HG03521 (cell line): Measurements from ENCODE around the gene MAIP1.
"Not testable (repeated sequence)": the region's sequence is repeated elsewhere in the genome, so short reads cannot be mapped to it uniquely, and the experiment has no call there.

Experiments
- ATAC-seq: cut with Tn5 transposase; IDR thresholded peaks from one replicate; pipeline ENCODE4 v1.9.1; 2021; ENCODE audit warnings: mild to moderate bottlenecking, moderate library complexity; ENCODE audit not compliant: unreplicated experiment

Gene MAIP1, protein sequence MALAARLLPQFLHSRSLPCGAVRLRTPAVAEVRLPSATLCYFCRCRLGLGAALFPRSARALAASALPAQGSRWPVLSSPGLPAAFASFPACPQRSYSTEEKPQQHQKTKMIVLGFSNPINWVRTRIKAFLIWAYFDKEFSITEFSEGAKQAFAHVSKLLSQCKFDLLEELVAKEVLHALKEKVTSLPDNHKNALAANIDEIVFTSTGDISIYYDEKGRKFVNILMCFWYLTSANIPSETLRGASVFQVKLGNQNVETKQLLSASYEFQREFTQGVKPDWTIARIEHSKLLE

DNA sequence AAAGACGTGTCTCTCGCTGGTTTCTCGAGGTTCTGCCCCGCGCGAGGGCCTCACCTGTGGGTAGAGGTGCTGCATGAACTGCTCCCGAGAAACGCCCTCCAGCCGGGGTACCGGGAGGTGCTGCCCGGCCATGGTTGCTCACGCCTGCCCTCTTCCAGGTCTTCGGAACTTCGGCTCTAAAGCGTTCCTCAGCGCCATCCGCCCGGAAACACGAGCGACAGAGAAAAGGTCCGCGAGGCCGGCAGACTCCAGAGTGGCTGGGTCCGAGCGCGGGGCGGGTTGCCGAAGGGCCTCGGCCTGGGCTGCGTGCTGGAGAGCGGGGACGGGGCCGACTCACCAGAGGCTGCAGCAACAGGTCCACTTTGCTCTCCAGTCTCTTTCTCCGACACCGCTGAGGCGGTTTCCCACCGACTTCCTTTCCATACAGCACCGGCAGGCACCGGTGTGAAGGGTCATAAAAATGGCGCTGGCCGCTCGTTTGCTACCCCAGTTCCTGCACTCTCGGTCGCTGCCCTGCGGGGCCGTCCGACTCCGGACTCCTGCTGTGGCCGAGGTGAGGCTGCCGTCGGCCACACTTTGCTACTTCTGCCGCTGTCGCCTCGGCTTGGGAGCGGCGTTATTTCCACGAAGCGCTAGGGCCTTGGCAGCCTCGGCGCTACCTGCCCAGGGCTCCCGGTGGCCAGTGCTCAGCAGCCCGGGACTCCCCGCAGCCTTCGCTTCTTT, at the start of gene MAIP1, which contains the start of gene TYW5:
MAIP1 (plus strand) TSS at position 244 of the 723 bp plus-strand sequence; CDS start at position 461, 217 bp downstream.
TYW5 (minus strand) TSS at position 153 of the 723 bp plus-strand sequence; CDS start at position 132, 21 bp downstream.
- ATAC-seq: peak; percentile 85

- no peak for ATAC-seq
These were observed 48.2 kb upstream of the MAIP1 start for GRCh38 chr2:199907008-199907714.

- no peak for ATAC-seq
These were observed 44.9 kb upstream of the MAIP1 start for GRCh38 chr2:199910338-199911051.

DNA sequence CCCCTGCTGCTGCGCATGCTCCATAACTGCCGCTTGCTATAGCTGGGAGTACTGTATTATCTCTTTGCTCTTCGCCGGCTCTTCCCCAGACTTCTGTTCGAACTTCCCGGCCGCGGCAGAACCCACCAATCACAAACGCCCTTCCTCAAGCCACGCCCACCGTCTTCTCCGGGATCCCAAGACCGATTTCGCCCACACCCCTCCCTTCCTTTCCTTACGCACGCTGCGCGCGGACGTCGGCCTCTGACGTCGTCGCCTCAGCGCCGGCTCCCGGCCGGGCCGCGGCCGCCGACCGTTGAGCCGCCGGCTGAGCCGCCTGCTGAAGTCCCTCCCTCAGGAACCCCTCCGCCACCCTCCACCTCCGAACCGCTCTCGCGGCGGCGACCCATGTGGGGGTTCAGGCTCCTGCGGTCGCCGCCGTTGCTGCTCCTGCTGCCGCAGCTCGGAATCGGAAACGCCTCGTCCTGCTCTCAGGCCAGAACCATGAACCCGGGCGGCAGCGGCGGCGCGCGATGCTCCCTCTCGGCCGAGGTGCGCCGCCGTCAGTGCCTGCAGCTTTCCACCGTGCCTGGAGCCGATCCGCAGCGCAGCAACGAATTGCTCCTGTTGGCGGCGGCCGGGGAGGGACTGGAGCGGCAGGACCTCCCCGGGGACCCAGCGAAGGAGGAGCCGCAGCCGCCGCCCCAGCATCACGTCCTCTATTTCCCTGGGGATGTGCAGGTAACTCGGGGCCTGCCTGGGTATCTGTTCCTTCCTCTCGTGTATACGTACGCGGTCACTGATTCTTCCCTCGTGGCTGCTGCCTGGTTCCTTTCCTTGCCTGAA, 44.1 kb upstream of the MAIP1 start, which contains the start of gene C2orf69:
C2orf69 (plus strand) TSS at position 242 of the 825 bp plus-strand sequence; CDS start at position 388, 146 bp downstream.
- peak; percentile 92 for ATAC-seq

DNA sequence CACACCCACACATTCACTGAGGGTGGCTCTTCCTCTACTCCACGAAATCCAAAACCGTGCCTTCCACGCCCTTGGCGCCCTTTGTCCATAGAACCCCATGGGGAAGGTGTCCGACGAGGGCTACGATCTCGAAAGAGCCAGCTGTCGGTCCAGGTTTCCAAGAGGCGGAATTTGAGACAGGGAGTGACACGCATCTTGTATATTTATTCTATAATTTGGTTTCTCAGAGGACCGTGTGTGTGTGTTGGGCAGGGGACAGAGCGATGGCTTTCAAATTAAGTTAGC, 43.6 kb upstream of the MAIP1 start:
- ATAC-seq: no peak

DNA sequence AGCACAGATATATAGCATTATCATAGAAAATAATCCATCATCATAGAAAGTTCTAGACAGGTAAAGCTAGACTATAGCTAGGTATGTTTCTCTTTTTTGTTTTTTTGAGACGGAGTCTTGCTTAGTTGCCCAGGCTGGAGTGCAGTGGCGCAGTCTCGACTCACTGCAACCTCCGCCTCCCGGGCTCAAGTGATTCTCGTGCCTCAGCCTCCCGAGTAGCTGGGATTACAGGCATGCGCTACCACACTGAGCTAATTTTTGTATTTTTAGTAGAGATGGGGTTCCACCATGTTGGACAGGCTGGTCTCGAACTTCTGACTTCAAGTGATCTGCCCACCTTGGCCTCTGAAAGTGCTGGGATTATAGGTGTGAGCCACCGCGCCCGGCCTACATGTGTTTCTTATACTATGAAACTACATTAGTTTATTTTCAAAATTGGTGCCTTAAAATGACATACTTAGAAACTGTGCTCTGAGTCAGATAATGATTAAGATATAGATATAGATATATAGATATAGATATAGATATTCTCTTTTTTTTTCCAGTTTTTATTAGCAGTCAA, 42.7 kb upstream of the MAIP1 start:
- ATAC-seq: not testable (repeated sequence)

- no peak for ATAC-seq
These were observed 40.9 kb upstream of the MAIP1 start for GRCh38 chr2:199914372-199914958.

DNA sequence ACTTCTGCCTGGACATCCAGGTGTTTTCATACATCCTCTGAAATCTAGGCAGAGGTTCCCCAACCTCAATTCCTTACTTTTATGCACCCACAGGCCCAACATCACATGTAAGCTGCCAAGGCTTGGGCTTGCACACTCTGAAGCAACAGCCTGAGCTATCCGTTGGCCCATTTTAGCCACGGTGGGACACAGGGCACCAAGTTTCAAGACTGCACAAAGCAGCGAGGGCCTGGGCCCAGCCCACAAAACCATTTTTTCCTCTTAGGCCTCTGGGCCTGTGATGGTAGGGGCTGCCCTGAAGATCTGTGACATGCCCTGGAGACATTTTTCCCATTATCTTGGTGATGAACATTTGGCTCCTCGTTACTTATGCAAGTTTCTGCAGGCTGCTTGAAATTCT, 38.4 kb upstream of the MAIP1 start:
- ATAC-seq: no peak

- no peak for ATAC-seq
These were observed 32.5 kb upstream of the MAIP1 start for GRCh38 chr2:199922856-199923255.

DNA sequence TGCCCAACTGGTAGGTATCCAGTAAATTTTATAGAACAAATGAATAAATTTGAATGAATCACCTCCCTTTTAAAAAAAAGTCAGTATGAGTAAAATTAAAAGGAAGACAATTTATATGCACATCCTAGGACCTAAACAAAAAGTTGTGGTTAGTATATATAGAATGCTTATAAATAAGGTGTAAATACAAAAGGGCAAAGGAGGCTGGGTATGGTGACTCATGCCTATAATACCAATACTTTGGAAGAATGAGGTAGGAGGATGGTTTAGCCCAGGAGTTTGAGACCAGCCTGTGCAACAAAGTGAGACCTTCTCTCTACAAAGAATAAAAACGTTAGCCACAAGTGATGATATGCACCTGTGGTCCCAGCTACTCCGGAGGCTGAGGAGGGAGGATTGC, 31.5 kb upstream of the MAIP1 start:
- ATAC-seq: no peak

- no peak for ATAC-seq
These were observed 28.6 kb upstream of the MAIP1 start for GRCh38 chr2:199926806-199927205.

DNA sequence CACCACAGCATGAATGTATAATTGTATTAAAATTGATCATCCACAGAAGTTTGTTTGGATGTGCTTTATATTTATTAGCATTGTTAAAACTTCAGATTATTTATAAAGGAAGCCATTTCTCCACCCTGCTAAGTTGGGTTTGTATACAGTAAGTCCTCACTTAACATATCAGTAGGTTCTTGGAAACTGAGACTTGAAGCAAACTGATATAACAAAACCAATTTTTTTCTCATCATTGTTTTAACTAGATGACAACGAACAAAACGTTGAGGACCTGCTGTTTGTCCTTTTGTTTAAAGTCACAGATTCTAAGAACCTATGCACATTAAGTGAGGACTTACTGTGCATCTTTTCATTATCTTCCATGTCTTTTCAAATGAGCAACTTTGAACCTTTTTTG, 27.2 kb upstream of the MAIP1 start:
- no peak for ATAC-seq

DNA sequence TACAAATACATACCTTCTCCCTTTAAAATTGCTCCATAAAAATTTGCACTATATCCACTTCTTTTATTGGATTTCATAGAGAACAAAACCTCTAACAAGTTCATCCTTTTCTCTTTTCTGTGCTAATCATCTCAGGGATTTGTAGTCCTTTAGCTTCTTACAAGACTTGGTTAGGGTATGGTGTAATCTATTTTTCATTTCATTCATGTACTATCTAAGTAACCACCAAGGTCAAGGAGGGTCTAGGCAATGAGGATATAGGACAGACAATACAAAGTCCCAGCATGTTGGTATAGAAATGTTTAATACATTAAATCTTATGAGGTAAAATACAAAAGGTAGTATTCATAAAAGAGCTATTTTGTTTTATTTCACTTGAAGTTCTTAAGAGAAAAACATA, 26.8 kb upstream of the MAIP1 start:
- ATAC-seq: no peak

GRCh38 chr2:199929262-199929661, 26.1 kb upstream of the MAIP1 start:
- ATAC-seq: no peak

DNA sequence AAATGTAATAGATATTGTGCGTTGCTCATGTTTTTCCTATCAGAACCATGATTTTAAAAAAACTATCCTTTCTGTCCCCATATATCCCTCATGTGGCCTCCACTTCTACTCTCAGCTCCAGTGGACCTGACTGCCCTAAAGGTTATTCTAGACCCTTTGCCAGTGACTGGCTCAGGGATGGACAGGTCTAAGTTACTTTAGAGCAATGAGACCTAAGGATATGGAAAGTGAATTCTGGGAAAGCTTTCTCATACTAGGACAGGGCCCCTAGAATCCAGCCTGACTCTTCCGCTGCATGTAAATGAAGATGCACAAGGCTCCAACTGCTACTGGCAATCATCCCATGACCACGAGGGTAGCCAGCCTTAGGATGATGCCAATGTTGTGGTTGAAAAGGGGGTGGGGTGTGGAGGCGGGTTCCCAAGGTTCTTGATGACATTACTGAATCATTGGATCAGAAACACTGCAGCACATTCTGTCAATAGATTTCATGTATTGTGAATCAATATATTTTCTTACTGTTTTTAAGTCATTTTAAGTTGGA, 23.0 kb upstream of the MAIP1 start:
- no peak for ATAC-seq

GRCh38 chr2:199933466-199933865, 21.9 kb upstream of the MAIP1 start:
- no peak for ATAC-seq

- no peak for ATAC-seq
These were observed 18.8 kb upstream of the MAIP1 start for GRCh38 chr2:199936554-199936953.

GRCh38 chr2:199940373-199940772, 15.0 kb upstream of the MAIP1 start:
- peak; percentile 62 for ATAC-seq

DNA sequence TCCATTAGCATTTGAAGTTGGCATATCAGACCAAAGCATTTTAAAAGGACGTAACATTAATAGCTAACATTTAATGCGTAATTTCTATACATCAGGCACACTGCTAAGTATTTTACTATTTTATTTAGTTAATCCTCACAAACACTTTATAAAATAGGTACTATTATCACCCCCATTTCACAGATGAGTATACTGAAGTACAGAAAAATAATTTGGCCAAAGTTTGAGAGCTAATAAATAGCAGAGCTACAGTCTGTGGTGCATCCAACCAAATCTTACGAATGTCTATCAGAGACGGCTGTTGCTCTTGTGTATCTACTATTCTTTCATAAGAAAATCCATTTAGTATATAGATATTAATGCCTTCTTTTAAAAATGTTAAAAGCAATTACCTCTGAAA, 12.0 kb upstream of the MAIP1 start:
- no peak for ATAC-seq
